ENCODE data around the gene FLOT2.
"Not testable (repeated sequence)": the region's sequence is repeated elsewhere in the genome, so short reads cannot be mapped to it uniquely, and the experiment has no call there.

The FLOT2 gene, protein sequence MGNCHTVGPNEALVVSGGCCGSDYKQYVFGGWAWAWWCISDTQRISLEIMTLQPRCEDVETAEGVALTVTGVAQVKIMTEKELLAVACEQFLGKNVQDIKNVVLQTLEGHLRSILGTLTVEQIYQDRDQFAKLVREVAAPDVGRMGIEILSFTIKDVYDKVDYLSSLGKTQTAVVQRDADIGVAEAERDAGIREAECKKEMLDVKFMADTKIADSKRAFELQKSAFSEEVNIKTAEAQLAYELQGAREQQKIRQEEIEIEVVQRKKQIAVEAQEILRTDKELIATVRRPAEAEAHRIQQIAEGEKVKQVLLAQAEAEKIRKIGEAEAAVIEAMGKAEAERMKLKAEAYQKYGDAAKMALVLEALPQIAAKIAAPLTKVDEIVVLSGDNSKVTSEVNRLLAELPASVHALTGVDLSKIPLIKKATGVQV

GRCh38 chr17:28896884-28897768 is at the start of gene FLOT2:
TSS of gene FLOT2 (minus strand) at chr17:28897733. CDS start at chr17:28897574, 159 bp downstream.
- peak; percentile 60 for DNase-seq

- no peak for DNase-seq
These were observed 48.7 kb upstream of the FLOT2 start for GRCh38 chr17:28946239-28946638.

DNA sequence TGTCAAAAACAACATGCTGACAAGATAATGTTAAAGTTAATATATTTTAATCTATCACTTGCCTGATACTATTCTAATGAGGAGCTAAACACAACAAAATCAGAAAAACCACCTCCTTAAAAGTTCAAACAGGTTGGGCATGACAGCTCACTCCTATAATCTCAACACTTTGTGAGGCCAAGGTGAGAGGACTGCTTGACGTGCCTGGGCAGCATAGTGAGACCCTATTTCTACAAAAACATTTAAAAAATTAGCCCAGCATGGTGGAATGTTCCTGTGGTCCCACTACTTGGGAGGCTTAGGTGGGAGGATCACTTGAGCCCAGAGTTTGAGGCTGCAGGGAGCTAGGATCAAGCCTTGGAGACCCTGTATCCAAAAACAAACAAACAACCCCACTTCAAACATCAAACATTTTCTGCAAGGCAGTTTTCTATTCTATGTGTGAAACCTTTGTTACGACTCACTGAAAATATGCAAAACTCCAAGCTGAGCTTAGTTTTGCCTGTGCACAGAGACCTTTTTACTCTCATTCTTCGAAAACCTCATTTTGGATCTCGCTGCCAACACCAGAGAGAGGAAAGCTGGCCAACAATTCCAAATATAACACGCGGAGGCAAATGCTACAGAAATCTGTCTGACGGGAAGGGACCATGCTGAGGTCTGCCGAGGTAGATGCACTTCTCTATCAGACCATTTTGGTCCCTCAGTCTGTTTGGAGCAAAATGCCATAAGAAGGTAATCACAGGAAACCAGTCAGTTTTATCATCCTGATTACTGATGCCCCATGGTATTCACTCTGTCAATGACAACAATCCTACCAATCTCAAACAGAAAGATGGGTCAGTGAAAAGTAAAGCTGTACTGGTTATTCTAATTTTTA is 47.6 kb upstream of the FLOT2 start:
- no peak for DNase-seq

- DNase-seq = no peak
These were observed 46.8 kb upstream of the FLOT2 start for GRCh38 chr17:28944343-28944742.

DNA sequence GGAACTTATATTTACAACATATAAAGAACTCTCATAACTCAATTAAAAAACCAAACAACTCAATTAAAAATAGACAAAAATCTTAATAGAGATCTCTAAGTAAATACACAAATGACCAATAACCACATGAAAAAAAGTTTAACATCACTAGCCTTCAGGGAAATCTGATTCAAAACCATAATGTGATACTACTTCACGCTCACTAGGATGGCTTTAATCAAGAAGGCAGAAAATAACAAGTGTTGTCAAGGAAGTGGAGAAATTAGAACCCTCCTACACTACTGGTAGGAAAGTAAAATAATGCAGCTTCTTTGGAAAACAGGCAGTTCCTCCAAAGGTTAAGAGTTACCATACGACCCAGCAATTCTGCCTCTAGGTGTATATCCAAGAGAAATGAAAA is 45.4 kb upstream of the FLOT2 start:
- no peak for DNase-seq

- no peak for DNase-seq
These were observed 43.7 kb upstream of the FLOT2 start for GRCh38 chr17:28941251-28941650.

GRCh38 chr17:28940675-28941074 is 43.1 kb upstream of the FLOT2 start:
- no peak for DNase-seq

GRCh38 chr17:28940142-28940541 is 42.6 kb upstream of the FLOT2 start:
- no peak for DNase-seq

DNA sequence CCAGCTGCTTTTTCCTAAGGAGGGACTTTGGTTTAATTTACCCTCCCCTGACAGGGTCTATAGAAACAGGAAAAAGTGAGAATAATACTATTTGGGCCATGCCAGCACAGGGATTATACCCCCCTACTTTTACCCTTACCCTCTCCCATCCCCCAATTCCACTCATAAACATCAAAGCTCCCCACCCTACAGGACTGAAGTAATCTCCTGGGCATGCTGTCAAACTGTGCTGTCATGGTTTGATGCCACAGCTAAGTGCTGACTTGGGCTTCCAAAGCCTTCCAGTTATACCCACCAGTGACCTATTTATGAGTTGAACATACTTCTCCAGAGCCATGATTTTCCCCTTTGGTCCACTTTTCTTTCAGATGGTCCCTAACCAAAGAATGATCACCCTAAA is 41.0 kb upstream of the FLOT2 start:
- no peak for DNase-seq

DNA sequence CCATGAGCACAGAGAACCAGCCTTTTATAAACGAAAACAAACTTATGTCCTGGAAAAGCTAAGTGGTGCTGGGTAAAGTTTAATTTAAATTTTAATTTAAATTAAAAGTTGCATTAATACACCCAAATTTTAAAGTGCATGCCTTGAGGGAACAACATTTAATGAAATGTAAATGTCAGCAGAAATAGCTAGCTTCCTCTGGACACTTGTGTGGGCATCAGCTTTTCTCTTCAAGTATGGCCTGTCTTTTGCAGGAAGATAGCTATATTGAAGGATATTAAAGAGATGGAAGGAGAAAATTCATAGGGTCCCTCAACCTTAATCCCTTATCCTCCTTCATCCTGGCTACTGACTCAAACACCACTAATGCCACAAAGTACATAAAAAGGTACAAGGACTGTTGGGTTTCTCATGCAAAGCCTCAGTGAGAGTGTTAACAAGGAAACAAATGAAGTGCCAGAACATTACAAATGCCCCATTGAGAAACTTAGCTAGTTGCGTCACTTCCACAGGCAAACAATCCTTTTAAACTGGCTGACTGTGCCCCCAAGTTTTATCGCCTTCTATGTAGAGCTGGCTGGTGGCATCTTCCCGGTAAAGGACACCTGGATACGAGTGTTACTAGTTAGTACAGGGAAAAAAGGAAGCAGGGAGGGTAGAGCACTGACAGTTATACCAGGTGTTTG is 39.7 kb upstream of the FLOT2 start:
- DNase-seq = no peak

- no peak for DNase-seq
These were observed 38.4 kb upstream of the FLOT2 start for GRCh38 chr17:28935744-28936460.

DNA sequence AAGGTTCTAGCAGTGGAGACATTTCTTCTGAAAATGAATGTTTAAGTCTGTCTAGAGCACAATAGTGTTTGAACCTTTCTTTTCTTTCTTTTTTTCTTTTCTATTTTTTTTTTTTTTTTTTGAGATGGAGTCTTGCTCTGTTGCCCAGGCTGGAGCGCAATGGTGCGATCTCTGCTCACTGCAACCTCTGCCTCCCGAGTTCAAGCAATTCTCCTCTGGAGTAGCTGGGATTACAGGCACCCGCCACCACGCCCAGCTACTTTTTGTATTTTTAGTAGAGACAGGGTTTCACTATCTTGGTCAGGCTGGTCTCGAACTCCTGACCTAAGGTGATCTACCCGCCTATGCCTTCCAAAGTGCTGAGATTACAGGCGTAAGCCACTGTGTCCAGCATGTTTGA is 37.0 kb upstream of the FLOT2 start:
- not testable (repeated sequence) for DNase-seq

DNA sequence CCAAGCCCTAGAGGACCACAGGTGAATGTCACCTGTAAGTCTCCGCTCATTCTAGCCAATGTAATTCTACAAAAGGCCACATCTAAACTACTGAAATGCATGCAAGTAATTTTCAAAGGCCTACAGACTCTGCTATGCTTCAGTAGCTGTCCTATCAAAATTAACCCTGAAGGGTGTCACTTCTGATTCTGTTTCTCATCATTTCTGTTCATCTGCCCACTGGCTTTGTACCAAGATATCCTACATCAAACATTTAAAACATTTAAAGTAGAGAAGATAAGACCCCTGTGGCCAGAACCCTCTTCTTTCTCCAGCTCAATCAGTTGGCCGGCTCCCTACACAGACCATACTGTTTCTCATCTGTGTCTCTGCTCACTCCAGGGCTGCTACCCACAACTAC is 32.3 kb upstream of the FLOT2 start:
- no peak for DNase-seq

- DNase-seq = no peak
These were observed 30.5 kb upstream of the FLOT2 start for GRCh38 chr17:28928061-28928460.

DNA sequence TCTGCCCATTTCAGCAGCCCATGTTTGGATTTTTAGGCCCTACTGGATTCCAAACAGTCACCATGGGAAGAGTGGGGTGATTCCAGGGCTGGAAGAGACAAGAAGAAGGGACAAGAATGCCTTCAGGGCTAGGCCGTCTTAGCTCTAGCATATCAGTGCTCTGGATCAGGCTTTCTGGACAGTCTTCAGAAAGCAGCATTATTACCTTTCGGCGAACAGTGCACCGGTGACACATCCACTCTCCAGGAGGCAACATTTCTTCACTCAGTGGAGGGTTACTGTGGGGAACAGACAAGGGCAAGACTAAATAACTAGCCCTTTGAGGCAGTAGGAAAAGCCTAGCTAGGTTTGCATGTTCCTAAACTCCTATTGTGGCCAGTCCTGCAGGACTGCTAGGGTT is 29.3 kb upstream of the FLOT2 start:
- DNase-seq = no peak

DNA sequence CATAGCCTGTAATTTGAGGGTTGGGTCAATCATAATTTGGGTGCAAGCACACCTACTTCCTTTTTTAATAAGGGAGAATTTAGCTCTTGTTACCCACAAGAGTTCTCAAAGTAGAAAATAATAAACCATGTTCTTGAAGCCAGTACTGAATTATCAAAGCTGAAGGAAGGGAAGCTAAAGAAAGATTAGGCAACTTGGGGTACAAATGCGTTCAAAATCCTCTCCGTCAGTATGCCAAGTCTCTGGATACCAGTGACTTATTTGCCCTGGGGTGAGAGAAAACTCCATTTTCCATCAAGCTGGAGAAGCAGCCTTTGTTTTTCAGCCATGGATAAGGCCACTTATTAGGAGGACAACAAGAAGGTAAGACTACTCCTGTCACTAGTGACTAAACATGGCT is 28.8 kb upstream of the FLOT2 start:
- no peak for DNase-seq

DNA sequence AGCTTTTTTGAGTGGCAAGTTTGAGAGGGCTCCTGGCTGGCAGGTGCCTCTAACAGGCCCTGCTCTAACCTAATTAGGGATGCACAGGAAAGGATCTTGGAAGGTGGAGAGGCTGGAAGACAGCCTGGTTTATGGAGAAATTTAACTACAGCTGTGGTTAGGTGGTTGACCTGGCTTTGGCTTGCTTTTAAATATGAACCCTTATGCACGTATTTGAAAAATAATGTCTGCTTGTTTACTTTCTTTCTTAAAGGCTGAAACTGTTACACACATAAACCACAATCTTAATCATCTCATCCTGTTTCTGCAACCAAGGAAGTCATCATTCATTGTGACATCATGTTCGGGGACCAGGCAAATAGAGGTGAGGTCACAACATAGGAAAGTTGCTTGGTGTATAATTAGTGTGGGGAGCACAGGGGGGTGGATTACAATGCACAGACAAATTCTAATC is 28.4 kb upstream of the FLOT2 start:
- no peak for DNase-seq

- no peak for DNase-seq
These were observed 22.7 kb upstream of the FLOT2 start for GRCh38 chr17:28920201-28920600.

DNA sequence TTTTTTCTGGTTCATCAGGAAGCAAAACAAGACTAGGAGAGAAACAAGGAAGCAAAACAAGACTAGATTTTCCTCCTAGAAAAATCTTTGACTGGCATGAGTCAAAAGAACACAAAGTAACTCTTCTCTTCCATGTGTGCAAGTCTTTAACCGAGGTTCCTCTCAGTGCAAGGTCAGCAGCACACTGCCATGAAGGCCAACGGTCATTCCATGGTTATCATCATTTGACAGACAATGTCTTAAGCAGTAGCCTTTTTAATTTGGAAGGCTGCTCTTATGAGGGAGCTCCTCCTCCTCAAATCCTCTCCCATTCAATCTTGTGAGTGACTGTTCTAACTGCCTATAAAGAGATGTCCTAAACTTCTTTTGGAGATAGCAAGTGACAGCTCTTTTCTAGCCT is 20.8 kb upstream of the FLOT2 start:
- DNase-seq = no peak

GRCh38 chr17:28917465-28917864 is 19.9 kb upstream of the FLOT2 start:
- DNase-seq = no peak

GRCh38 chr17:28917029-28917428 is 19.5 kb upstream of the FLOT2 start:
- DNase-seq = no peak

All from NCI-H1105 (cell line).